Measurements from ENCODE around the gene TEAD3. TPM values are rescaled to one million over a fixed set of nuclear protein-coding genes. Genes with fewer than 3 reads are reported as not detected.
"Not testable (repeated sequence)": the region's sequence is repeated elsewhere in the genome, so short reads cannot be mapped to it uniquely, and the experiment has no call there.

Gene TEAD3
- total and polyA plus RNA-seq, 2 of the 4 experiments (the other 2 are of a cell fraction) = 5.2 to 28.0 TPM

DNA sequence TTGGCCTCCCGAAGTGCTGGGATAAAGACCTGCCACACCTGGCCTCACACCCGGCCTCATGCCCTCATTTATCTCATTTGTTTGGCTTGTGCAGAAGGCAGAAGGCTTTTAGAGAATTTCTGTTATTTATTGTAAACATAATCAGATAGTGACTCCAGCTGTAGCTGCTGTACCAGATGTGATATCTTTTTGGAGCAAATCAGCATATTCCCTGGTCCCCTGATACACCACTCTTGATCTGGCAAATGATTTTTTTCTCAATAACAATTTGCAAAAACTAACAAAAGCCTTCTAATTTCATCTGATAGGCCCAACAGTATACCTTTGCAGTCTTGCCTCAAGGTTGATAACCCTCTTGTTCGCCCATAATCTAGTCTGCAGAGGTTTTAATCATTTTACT, 42.3 kb upstream of the TEAD3 start:
- Histone ChIP-seq H4K91ac (ENCODE audit: insufficient read depth, low read depth, low read length) (no peak overlapping the region), H2AFZ (replicated peaks; ENCODE audit: low read length, poor library complexity) (no peak overlapping the region), H3K18ac (ENCODE audit: low read depth, low read length) (no peak overlapping the region), H3K27ac (ENCODE audit: insufficient read depth, low read length) (no peak overlapping the region), H3K4me3 (ENCODE audit: insufficient read depth, low read depth, low read length) (no peak overlapping the region), H2BK5ac (ENCODE audit: low read depth, low read length, poor library complexity, severe bottlenecking) (no peak overlapping the region), H3K9me1 (ENCODE audit: insufficient read depth, low read length) (no peaks in the 10 kb centered on the region), H4K8ac (ENCODE audit: low read depth in 2 of 2, low read length in 2 of 2) (no peak overlapping the region), H3K9ac (ENCODE audit: low read depth, low read length) (no peak overlapping the region), H2BK120ac (ENCODE audit: low read depth, low read length) (no peak overlapping the region), H3K79me1 (ENCODE audit: low read depth in 1 of 2, low read length in 2 of 2) (no peaks in the 10 kb centered on the region), H2BK15ac (ENCODE audit: low read depth, low read length) (no peak overlapping the region), H3K27me3 (ENCODE audit: control insufficient read depth, insufficient read depth, low read length) (peaks cover 27% of the 10 kb centered on the region), H3K4me1 (ENCODE audit: control insufficient read depth, insufficient read depth, low read length) (no peaks in the 10 kb centered on the region), H3K4ac (ENCODE audit: low read depth, low read length) (no peak overlapping the region), H2BK20ac (ENCODE audit: low read depth, low read length) (no peak overlapping the region), H3K36me3 (ENCODE audit: control insufficient read depth, insufficient read depth, low read length) (no peaks in the 10 kb centered on the region), H2AK5ac (ENCODE audit: low read depth, low read length) (no peak overlapping the region), H3K56ac (ENCODE audit: extremely low read depth, insufficient read depth, low read length) (no peak overlapping the region), H3K23ac (ENCODE audit: low read depth, low read length) (no peak overlapping the region), H4K5ac (ENCODE audit: low read depth, low read length) (no peak overlapping the region), H4K20me1 (ENCODE audit: insufficient read depth, low read length) (no peaks in the 10 kb centered on the region), H3K9me3 (ENCODE audit: control insufficient read depth, insufficient read depth, low read length) (peaks cover 2% of the 10 kb centered on the region; the same call in 1 of the 2 replicates), H3K4me2 (ENCODE audit: low read depth, low read length) (no peak overlapping the region), H3K14ac (replicated peaks; ENCODE audit: low read depth, low read length) (no peak overlapping the region), H2AK9ac (replicated peaks; ENCODE audit: low read depth, low read length, poor library complexity) (no peak overlapping the region)
- intact Hi-C loops (cut with micrococcal nuclease) = no loop called here
- in situ Hi-C loops (cut with MboI; ENCODE audit: low sequenced_read_pairs) = loop anchor here (25.0 kb wide), 1 partner anchor 423 kb away; no protein-coding TSS in a partner anchor
- ATAC-seq (ENCODE audit: low read depth) (no peak), DNase-seq (no peak)
- TF ChIP-seq, protein P1, sequence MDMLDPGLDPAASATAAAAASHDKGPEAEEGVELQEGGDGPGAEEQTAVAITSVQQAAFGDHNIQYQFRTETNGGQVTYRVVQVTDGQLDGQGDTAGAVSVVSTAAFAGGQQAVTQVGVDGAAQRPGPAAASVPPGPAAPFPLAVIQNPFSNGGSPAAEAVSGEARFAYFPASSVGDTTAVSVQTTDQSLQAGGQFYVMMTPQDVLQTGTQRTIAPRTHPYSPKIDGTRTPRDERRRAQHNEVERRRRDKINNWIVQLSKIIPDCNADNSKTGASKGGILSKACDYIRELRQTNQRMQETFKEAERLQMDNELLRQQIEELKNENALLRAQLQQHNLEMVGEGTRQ (IDR thresholded peaks at IDR 0.05; ENCODE audit: low read depth, low read length) = no peak
- no peak for TF ChIP-seq MXI1 (IDR thresholded peaks at IDR 0.05; ENCODE audit: borderline replicate concordance, low read depth, low read length)
- no TSS peak for BruUV-seq (replicated peaks)
- ChIA-PET POLR2A (ENCODE audit: unreplicated experiment) (no interaction called here), CTCF (interaction anchor here (1.0 kb wide), 1 partner anchor 13 kb away, joined by 3 read pairs; no protein-coding TSS in a partner anchor)
- WGBS, 2 experiments (ENCODE audit: extremely low coverage in 2 of 2, insufficient read length in 1 of 2) = no CpG with 5 or more reads among the region's 3 CpGs
- dilution Hi-C loops (cut with HindIII; ENCODE audit: low sequenced_read_pairs, unreplicated experiment) = no loop called here

GRCh38 chr6:35535847-35536246, 39.0 kb upstream of the TEAD3 start:
- H3K14ac ChIP-seq (replicated peaks; ENCODE audit: low read depth, low read length); H2AFZ ChIP-seq (replicated peaks; ENCODE audit: low read length, poor library complexity); H3K4me1 ChIP-seq (ENCODE audit: control insufficient read depth, insufficient read depth, low read length); H3K79me1 ChIP-seq (ENCODE audit: low read depth in 1 of 2, low read length in 2 of 2); H4K20me1 ChIP-seq (ENCODE audit: insufficient read depth, low read length); H3K9me1 ChIP-seq (ENCODE audit: insufficient read depth, low read length); H3K56ac ChIP-seq (ENCODE audit: extremely low read depth, insufficient read depth, low read length); H3K9me3 ChIP-seq (ENCODE audit: control insufficient read depth, insufficient read depth, low read length); H3K27ac ChIP-seq (ENCODE audit: insufficient read depth, low read length); DNase-seq; H2BK20ac ChIP-seq (ENCODE audit: low read depth, low read length); H4K91ac ChIP-seq (ENCODE audit: insufficient read depth, low read depth, low read length); H4K8ac ChIP-seq (ENCODE audit: low read depth in 2 of 2, low read length in 2 of 2); H3K23ac ChIP-seq (ENCODE audit: low read depth, low read length); H3K9ac ChIP-seq (ENCODE audit: low read depth, low read length); H3K4me2 ChIP-seq (ENCODE audit: low read depth, low read length); H3K4me3 ChIP-seq (ENCODE audit: insufficient read depth, low read depth, low read length); H2BK120ac ChIP-seq (ENCODE audit: low read depth, low read length); H2AK5ac ChIP-seq (ENCODE audit: low read depth, low read length); H2BK5ac ChIP-seq (ENCODE audit: low read depth, low read length, poor library complexity, severe bottlenecking); intact Hi-C loops (cut with micrococcal nuclease); BruUV-seq (replicated peaks); POLR2A ChIA-PET (ENCODE audit: unreplicated experiment); H2BK15ac ChIP-seq (ENCODE audit: low read depth, low read length); ATAC-seq (ENCODE audit: low read depth); H2AK9ac ChIP-seq (replicated peaks; ENCODE audit: low read depth, low read length, poor library complexity); H3K4ac ChIP-seq (ENCODE audit: low read depth, low read length); H4K5ac ChIP-seq (ENCODE audit: low read depth, low read length); H3K18ac ChIP-seq (ENCODE audit: low read depth, low read length); H3K36me3 ChIP-seq (ENCODE audit: control insufficient read depth, insufficient read depth, low read length); dilution Hi-C loops (cut with HindIII; ENCODE audit: low sequenced_read_pairs, unreplicated experiment): not testable (repeated sequence)
- WGBS, 2 experiments (ENCODE audit: extremely low coverage in 2 of 2, insufficient read length in 1 of 2) = no CpG with 5 or more reads among the region's 6 CpGs
- in situ Hi-C loops (cut with MboI; ENCODE audit: low sequenced_read_pairs) = loop anchor here (25.0 kb wide), 1 partner anchor 426 kb away; no protein-coding TSS in a partner anchor
- CTCF ChIA-PET = interaction anchor here (1.3 kb wide), 1 partner anchor 16 kb away, joined by 3 read pairs; no protein-coding TSS in a partner anchor
- peaks cover 27% of the 10 kb centered on the region for H3K27me3 ChIP-seq (ENCODE audit: control insufficient read depth, insufficient read depth, low read length)
